GM18867 (cell line): ENCODE data around the gene FARP1.

Experiments
- ATAC-seq: cut with Tn5 transposase; IDR thresholded peaks from one replicate; pipeline ENCODE4 v1.9.1; 2021; ENCODE audit warnings: mild to moderate bottlenecking, moderate library complexity; ENCODE audit not compliant: unreplicated experiment

Gene FARP1

DNA sequence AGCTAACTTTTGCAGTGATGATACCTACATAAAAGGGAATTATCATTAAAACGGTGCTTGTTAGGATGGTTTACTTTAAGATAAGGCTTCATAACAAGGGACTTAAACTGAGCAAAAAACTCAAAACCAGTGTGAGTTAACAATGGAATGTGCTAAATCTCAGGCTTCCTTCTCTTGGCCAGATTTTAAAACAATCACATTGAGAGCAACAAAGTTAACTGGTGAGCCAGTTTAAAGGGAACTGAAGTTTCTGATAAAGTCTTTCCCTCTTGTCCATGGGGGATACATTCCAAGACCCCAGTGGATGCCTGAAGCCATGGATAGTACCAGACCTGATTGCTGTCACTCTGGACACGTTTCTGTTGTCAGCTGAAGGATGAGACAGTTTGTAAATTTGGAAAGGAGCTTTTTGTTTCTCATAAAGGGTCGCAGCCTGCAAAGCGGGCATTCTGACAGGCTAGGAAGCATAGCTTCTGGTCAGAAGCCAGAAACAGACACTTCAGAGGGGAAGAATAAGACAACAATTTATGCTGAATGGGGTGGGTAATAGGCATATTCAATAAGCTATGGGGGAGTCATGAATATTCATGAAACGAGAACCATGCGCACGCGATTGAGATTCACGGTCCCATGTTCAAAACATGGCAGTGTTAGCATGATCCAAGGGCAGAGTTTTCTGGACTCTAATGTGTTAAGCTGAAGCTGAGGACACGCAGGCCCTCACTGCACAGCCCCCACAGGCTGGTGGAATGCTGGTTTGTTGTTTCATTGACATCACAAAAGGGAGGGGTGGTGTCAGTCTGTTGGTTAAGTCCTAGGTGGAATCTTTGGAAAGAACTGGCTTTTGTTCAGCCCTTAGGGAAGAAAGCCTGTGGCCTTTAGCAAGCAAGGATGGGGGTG lies 184.7 kb downstream of the FARP1 start:
- no peak for ATAC-seq

- ATAC-seq = no peak
Measured at GRCh38 chr13:98328511-98328910, 185.6 kb downstream of the FARP1 start.

GRCh38 chr13:98332222-98332621 lies 189.3 kb downstream of the FARP1 start:
- no peak for ATAC-seq

GRCh38 chr13:98332691-98333090 lies 189.8 kb downstream of the FARP1 start:
- no peak for ATAC-seq

DNA sequence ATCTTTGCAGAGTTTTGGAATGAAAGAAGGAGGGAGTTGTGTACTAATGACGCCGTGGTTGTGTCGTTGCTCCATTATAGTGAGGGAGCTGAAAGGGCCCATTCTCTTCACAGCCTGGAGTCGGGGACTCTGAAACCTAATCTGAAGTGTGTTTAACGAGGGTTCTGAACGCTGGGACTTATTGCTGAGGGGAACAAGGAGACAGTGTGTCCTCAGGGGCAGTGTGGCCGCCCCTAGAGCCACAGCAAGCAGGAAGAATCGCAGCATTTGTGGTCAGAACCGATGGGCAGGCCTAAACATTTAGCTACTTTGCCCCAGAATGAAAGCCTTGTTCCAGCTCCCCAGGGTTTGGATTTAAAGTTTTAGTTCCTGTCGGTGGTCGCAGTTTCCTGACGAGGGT lies 190.6 kb downstream of the FARP1 start:
- ATAC-seq = no peak

GRCh38 chr13:98334620-98335205 lies 191.8 kb downstream of the FARP1 start:
- ATAC-seq = no peak

DNA sequence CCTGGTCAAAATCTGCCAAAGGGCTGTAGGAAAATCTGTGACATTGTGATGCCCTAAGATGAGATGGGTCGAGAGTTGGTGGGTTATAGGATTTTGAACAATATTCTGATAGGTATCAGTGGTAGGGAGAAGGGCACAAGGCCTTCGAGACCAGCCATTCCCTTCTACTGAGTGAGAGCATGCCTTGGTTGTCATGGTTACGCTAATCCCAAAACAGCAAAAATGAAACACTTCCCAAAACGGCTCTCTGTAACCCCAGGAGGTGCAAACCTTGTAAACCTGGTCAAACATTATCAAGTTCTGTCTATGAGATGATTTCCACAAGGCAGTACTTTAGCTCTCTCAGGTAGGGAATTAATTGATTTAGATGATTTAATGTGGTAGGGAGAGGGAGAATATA lies 192.8 kb downstream of the FARP1 start:
- ATAC-seq = no peak

DNA sequence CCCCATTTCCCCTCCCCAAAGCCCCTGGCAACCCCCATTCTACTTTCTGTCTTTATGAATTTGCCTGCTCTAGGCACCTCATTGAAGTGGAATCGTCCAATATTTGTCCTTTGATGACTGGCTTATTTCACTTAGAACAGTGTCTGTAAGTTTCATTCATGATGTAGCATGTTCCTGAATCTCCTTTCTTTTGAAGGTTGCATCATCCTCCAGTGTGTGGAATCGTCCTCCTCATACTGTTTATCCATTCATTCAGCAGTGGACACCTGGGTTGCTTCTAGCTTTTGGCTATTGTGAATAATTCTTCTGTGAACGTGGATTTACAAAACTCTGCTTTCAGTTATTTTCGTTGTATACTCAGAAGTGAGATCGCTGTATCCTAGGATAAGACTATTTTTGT lies 195.4 kb downstream of the FARP1 start:
- no peak for ATAC-seq

- no peak for ATAC-seq
Measured at GRCh38 chr13:98339684-98340425, 197.0 kb downstream of the FARP1 start.

DNA sequence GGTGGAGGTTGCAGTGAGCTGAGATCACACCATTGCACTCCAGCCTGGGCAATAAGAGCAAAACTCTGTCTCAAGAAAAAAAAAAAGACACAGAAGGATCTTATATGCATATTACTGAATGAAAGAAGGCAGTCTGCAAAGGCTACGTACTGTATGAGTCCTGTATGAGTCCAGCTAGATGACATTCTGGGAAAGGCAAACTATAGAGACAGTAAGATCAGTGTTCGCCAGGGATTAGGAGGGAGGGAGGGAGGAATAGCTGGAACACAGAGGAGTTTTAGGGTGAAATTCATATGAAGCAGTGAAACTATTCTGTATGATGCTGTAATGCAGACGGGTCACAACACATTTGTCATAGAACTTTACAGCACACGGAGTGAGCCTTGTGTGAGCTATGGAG lies 200.1 kb downstream of the FARP1 start:
- ATAC-seq = no peak

DNA sequence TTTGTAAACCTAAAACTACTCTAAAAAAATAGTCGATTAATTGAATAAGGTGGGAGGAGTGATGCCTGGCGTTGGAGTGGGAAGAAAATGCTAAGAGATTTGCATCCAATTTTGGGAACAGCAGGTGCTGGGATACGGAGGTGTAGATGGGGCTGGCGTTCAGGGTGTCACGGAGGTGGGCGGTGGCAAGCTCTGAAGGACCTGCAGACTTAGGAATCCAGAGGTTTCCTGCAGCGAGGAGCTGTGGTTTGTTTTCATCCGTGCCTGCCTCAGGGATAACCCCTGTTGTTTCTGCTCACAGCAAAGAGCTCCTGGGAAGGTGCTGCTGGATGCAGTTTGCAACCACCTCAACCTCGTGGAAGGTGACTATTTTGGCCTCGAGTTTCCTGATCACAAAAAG lies 200.6 kb downstream of the FARP1 start:
- ATAC-seq = no peak

DNA sequence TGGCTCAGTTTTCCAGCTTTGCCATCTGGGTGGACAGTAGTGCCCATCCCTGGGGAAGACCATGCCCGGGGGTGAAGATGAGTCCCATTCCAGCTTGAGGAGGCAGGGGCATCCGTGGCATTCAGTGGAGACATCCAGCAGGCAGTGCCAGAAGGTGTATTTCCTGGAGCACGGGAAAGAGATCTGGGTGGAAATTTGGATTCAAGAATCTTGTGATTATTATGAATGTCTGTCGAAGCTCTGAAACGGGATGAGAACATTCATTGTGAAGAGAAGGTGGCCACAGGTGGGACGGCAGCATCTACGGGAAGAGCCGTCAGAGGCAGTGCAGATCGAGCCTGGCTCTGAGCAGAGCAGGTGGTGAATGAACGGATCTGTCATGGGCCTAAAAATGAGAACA lies 201.5 kb downstream of the FARP1 start:
- ATAC-seq = no peak

DNA sequence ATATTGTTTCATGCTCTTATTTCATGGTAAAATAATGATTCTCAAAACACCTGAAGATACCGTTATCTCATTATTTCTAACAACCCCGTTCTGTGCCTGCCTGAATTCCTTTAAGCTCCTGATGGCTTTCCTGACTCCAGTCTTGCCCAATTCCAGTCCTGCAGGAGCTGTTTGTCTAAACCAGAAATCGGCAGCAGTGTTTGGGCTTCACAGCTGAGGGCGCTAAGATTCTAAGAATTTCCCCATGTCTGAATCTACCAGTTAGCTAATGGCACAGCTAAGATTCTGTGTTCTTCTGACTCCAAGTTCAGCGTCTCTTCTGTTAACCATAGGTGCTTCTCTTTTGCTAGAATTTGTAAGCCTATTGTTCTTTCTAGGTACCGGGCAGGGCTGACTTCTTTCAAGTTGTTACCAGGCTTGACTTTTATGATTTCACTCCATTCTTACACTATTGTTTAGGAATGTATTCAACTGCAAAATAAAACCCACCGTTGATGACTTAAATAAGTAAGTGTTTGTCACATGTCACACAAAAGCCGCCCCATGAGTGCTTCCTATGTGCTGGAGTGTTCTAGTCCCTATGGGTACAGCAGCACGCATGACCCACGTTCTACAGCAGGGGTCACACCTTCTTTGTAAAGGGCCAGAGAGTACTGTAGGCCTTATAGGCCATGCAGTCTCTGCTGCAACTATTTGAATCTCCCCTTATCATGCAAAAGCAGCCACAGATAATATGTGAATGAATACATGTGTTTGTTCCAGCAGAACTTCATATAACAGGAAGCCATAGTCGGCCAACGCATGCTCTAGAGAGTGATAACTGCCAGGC lies 202.4 kb downstream of the FARP1 start:
- no peak for ATAC-seq

GRCh38 chr13:98346904-98347636 lies 204.2 kb downstream of the FARP1 start:
- ATAC-seq = no peak

DNA sequence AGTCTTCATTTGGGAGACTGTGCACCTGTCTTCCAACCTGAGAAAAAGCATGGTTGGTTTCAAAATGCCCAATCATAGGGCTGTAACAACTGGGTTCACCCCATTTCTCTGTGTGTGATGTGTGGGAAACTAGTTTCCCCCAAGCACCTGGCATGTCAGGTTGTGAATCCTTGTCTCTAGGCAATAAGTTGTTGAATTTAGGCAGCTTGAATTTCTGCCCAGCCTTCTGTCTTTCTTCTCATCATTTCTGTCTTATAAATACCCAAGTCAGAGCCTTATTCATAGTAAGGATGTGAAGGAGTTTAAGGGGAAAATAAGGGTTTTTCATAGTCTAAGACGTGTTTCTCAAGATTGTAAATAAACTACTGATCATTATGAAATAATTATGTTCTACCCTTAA lies 204.9 kb downstream of the FARP1 start:
- ATAC-seq = no peak

- ATAC-seq = no peak
Measured at GRCh38 chr13:98348466-98349200, 205.7 kb downstream of the FARP1 start.

- ATAC-seq = no peak
Measured at GRCh38 chr13:98349731-98350305, 206.9 kb downstream of the FARP1 start.

DNA sequence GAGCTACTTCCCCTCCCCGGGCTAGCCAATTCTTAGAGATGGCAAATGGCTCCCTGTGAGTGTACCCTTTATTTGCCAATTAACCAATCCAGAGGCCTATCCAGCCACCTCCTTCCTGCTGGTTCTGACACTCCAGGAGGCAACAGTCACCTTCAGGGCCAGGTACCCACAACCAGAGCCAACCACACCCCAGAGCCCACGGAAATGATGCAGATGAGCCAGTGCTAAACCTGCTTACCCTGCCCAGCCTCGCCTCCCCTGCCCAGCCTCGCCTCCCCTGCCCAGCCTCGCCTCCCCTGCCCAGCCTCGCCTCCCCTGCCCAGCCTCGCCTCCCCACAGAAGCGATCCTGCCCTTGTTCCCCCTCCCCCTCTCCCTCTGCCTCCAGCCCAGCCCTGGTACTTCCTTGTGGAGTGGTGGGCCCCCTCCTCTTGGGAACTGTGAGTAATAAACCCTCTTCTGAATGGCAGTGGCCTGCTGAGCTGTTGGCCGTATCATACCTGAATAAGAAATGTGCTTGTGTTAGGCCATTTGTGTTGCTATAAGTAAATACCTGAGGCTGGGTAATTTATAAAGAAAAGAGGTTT lies 207.9 kb downstream of the FARP1 start:
- no peak for ATAC-seq

- ATAC-seq = no peak
Measured at GRCh38 chr13:98351636-98352035, 208.7 kb downstream of the FARP1 start.
